ENCODE results near the gene GRK5.

The GRK5 gene

DNA sequence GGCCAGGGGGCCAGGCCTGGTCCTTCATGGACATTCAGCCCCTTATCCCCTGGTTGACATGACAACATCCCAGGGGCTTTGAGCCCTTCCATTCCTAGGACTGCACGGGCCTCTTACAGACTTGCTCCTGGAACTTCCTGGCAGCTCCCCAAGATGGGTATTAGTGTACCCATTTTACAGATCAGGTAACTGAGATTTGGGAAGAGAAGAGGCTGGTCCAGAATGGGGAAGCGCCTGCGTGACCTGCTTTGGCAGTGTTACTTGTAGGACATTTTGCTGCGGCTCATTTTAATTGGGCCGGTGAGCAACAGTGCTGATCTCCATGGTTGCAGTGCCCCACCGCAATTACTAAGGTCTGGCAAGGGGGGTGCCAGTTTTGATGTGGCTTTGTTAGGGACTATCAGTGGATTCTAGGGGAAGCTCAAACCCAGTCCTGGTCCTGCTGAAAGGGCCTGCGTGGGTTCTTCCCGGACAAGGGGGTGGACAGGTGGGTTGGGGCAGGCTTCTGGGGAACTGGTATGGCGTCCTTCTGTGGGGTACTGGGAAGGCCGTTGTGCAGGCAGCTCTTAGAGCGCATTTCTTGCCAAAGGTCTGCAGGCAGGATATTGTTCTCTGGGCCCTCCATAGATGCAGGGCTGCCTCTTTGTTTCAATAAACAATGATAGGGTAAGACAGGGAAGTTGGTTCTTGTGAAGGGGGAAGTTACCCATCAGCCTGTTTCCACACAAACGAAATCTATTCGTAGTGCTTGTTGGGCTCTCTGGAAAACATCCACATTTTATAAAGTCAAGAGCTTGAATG, 197.5 kb downstream of the GRK5 start:
- no peak overlapping the region for H3K4me3 ChIP-seq (ENCODE audit: low read depth, low read length)
- DNase-seq (ENCODE audit: low read depth) = no peak

GRCh38 chr10:119405520-119405807, 198.1 kb downstream of the GRK5 start:
- TF ChIP-seq CTCF (IDR thresholded peaks at IDR 0.05; ENCODE audit: low read depth, low read length, missing control alignments) = no peak
- H3K4me3 ChIP-seq (ENCODE audit: low read depth, low read length) = no peak overlapping the region
- no peak for DNase-seq (ENCODE audit: low read depth)

More for the DNA sequence above, 197.5 kb downstream of the GRK5 start:
- no peak for TF ChIP-seq CTCF (IDR thresholded peaks at IDR 0.05; ENCODE audit: low read depth, low read length, missing control alignments)

DNA sequence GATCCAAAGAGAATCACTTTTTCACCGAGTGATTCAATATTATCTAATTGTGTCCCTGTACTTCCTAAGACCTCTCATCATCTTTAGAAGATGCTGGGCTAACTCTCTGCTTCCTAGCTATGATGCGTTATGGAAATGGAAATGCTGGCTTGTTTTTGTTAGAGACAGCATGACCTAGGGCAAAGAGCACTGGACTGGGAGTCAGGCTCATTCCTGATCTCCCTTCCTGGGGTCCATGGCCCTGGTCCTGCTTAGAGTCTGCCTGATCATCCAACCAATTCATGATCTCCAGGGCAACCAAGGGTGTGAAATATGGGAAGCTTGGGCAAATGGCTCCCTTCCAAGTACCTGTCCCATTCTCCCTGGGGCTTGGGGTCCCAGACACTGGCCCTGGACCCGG, 198.8 kb downstream of the GRK5 start:
- no peak overlapping the region for H3K4me3 ChIP-seq (ENCODE audit: low read depth, low read length)
- DNase-seq (ENCODE audit: low read depth) = no peak
- no peak for TF ChIP-seq CTCF (IDR thresholded peaks at IDR 0.05; ENCODE audit: low read depth, low read length, missing control alignments)

GRCh38 chr10:119406601-119407253, 199.4 kb downstream of the GRK5 start:
- DNase-seq (ENCODE audit: low read depth) = no peak
- no peak for TF ChIP-seq CTCF (IDR thresholded peaks at IDR 0.05; ENCODE audit: low read depth, low read length, missing control alignments)
- H3K4me3 ChIP-seq (ENCODE audit: low read depth, low read length) = no peak overlapping the region

DNA sequence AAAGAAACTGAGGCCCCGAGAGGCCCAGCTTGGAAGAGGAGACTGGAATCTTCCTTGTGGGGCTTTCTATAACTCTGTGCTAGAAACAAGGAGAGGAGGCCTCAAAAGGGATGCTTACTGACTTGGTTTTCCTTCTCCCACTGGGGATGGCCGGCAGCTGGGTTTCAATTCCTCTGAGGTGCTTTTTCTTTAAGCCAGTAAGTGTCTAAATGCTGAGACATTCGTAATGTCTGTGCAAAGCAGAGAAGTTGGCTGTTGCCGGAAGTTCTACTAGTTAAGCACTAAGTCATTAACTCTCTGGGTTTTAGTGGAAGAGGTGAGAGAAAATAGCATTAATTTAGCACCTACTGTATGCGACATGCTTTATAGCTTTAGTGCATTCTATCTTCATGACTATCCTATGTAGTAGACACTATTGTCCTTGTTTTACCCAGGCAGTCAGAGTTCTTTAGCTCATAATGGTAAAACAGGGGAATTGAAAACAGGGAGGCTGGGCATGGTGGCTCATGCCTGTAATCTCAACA, 199.9 kb downstream of the GRK5 start:
- TF ChIP-seq CTCF (IDR thresholded peaks at IDR 0.05; ENCODE audit: low read depth, low read length, missing control alignments) = no peak
- H3K4me3 ChIP-seq (ENCODE audit: low read depth, low read length) = no peak overlapping the region
- DNase-seq (ENCODE audit: low read depth) = no peak

DNA sequence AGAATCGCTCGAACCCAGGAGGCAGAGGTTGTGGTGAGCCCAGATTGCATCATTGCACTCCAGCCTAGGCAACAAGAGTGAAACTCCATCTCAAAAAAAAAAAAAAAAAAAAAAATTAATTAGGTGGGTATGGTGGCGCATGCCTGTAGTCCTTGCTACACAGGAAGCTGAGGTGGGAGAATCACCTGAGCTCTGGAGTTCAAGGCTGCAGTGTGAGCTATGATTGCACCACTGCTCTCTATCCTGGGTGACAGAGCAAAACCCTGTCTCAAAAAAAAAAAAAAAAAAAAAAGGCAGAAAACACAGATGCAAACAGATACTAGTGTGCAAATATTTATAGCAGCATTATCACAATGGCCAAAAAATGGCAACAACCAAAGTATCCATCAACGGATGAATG, 200.7 kb downstream of the GRK5 start:
- DNase-seq (ENCODE audit: low read depth) = no peak
- H3K4me3 ChIP-seq (ENCODE audit: low read depth, low read length) = no peak overlapping the region
- no peak for TF ChIP-seq CTCF (IDR thresholded peaks at IDR 0.05; ENCODE audit: low read depth, low read length, missing control alignments)
